Brain microvascular endothelial cell (primary cell): Measurements from ENCODE around the gene ACVR1C.
"Not testable (repeated sequence)": the region's sequence is repeated elsewhere in the genome, so short reads cannot be mapped to it uniquely, and the experiment has no call there.

ENCODE experiments used
- DNase-seq: peaks from one replicate; pipeline ENCODE4 v3.0.0-alpha.2; 2020
- H3K27ac ChIP-seq: fragments of 250-450 bp; sonication (Bioruptor Pico); 2 replicates; pipeline ENCODE4 v1.5.1; 2020; ENCODE audit warnings: mild to moderate bottlenecking, moderate library complexity
- H3K27me3 ChIP-seq: fragments of 250-450 bp; sonication (Bioruptor Pico); replicated peaks from 2 replicates; pipeline ENCODE4 v1.5.1; 2020; ENCODE audit warnings: mild to moderate bottlenecking
- H3K36me3 ChIP-seq: fragments of 250-450 bp; sonication (Bioruptor Pico); replicated peaks from 2 replicates; pipeline ENCODE4 v1.5.1; 2020; ENCODE audit warnings: mild to moderate bottlenecking
- H3K4me3 ChIP-seq: 2 replicates; pipeline ENCODE4 v1.5.1; 2011; ENCODE audit warnings: low read depth, mild to moderate bottlenecking, control low read depth, low read length, moderate library complexity
- in situ Hi-C: cut with HindIII; loops from 2 replicates; pipeline ENCODE4 v1.10.0; 2017; ENCODE audit warnings: low sequenced_read_pairs, low pct_ligation_motif_present
- TF ChIP-seq, protein P1 (sequence below): IDR thresholded peaks from 2 replicates; pipeline ENCODE4 v1.5.1; 2011; ENCODE audit warnings: low read depth, mild to moderate bottlenecking, moderate library complexity, low read length, control low read depth, inconsistent platforms; ENCODE audit errors: missing control alignments

The ACVR1C gene

DNA sequence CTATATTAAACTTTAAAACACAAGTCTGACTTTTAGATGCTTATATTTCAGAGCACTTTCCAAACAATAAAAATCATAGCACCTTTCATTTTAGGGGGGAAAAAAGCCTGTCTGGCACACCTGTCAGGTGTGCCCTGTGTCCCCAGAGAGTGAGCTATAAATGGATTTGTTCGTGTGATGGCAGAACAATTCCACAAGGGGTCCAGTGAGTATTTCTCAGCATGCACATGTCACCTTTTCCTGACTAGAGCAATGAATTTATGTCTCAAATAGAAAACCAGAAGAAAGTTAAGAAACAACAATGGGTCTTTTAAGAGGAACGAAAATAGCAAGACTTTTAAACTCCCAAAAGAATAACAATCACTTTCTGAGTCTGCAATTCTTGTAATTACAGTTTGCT is 55.9 kb downstream of the ACVR1C start:
- TF ChIP-seq, protein P1, sequence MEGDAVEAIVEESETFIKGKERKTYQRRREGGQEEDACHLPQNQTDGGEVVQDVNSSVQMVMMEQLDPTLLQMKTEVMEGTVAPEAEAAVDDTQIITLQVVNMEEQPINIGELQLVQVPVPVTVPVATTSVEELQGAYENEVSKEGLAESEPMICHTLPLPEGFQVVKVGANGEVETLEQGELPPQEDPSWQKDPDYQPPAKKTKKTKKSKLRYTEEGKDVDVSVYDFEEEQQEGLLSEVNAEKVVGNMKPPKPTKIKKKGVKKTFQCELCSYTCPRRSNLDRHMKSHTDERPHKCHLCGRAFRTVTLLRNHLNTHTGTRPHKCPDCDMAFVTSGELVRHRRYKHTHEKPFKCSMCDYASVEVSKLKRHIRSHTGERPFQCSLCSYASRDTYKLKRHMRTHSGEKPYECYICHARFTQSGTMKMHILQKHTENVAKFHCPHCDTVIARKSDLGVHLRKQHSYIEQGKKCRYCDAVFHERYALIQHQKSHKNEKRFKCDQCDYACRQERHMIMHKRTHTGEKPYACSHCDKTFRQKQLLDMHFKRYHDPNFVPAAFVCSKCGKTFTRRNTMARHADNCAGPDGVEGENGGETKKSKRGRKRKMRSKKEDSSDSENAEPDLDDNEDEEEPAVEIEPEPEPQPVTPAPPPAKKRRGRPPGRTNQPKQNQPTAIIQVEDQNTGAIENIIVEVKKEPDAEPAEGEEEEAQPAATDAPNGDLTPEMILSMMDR, result peak; percentile 52
- no peak for DNase-seq
- H3K27me3 ChIP-seq, result no peaks in the 10 kb centered on the region
- no peaks in the 10 kb centered on the region for H3K36me3 ChIP-seq
- in situ Hi-C loops, result no loop called here
- H3K27ac ChIP-seq, result no peak overlapping the region
- no peak overlapping the region for H3K4me3 ChIP-seq

- H3K27ac ChIP-seq, H3K36me3 ChIP-seq, DNase-seq, in situ Hi-C loops, H3K4me3 ChIP-seq, H3K27me3 ChIP-seq: not testable (repeated sequence)
Observed at GRCh38 chr2:157566623-157567022, 62.0 kb downstream of the ACVR1C start.

- H3K27ac ChIP-seq, H3K4me3 ChIP-seq, H3K36me3 ChIP-seq, DNase-seq, H3K27me3 ChIP-seq, in situ Hi-C loops: not testable (repeated sequence)
Observed at GRCh38 chr2:157566113-157566512, 62.6 kb downstream of the ACVR1C start.

GRCh38 chr2:157565550-157565949 is 63.1 kb downstream of the ACVR1C start:
- Histone ChIP-seq H3K36me3 (no peaks in the 10 kb centered on the region), H3K27ac (no peak overlapping the region), H3K27me3 (no peaks in the 10 kb centered on the region), H3K4me3 (no peak overlapping the region)
- in situ Hi-C loops, result no loop called here
- TF ChIP-seq, protein P1, result no peak
- DNase-seq, result no peak

GRCh38 chr2:157559890-157560289 is 68.8 kb downstream of the ACVR1C start:
- H3K27me3 ChIP-seq, result no peaks in the 10 kb centered on the region
- H3K36me3 ChIP-seq, result no peaks in the 10 kb centered on the region
- no peak for DNase-seq
- in situ Hi-C loops, result no loop called here
- TF ChIP-seq, protein P1, result no peak
- no peak overlapping the region for H3K4me3 ChIP-seq
- H3K27ac ChIP-seq, result no peak overlapping the region

- in situ Hi-C loops, result no loop called here
- Histone ChIP-seq H3K27me3 (no peaks in the 10 kb centered on the region), H3K27ac (no peak overlapping the region), H3K36me3 (no peaks in the 10 kb centered on the region), H3K4me3 (no peak overlapping the region)
- no peak for DNase-seq
- TF ChIP-seq, protein P1, result no peak
Observed at GRCh38 chr2:157559461-157559860, 69.2 kb downstream of the ACVR1C start.

DNA sequence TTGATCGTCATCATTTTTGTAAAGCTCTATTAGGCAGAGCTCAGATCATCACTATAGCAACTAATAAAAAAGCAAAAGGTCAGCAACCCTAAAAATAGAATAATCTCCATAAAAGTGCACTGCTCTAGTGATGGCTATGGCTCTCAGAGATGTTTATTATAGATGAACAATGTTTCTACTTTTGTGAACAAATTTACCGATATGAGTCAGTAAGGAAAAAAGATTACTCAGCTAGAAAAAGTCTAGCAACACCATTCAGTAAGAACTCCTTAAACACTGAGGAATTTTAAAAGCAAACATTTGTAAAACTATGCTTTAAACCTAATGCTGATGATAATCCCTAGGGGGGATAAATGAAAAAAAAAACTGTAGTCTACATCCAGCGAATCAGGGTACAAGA is 69.6 kb downstream of the ACVR1C start:
- no peak for DNase-seq
- in situ Hi-C loops, result no loop called here
- no peak overlapping the region for H3K4me3 ChIP-seq
- H3K27me3 ChIP-seq, result no peaks in the 10 kb centered on the region
- TF ChIP-seq, protein P1, result no peak
- H3K27ac ChIP-seq, result no peak overlapping the region
- no peaks in the 10 kb centered on the region for H3K36me3 ChIP-seq
